Esophagus squamous epithelium (tissue), 5 donors: ENCODE results near the gene MALT1. TPM values are rescaled to one million over a fixed set of nuclear protein-coding genes. Genes with fewer than 3 reads are reported as not detected.

Source experiments
- DNase-seq: peaks from one replicate; lab custom pipeline; 2025; lab: John Stamatoyannopoulos, UW
- H3K27ac ChIP-seq, 4 donors: fragments of 200-600 bp; sonication (generic); one replicate each; pipeline ENCODE4 v1.5.1; 2016 to 2019; ENCODE audit warnings: mild to moderate bottlenecking in 1 of 4
- H3K27me3 ChIP-seq, 4 donors: fragments of 200-600 bp; sonication (generic); 1 replicate in 3 of 4; 2 replicates in 1 of 4; pipeline versions ENCODE4 v1.5.1 to v1.6.0; 2017 to 2021; ENCODE audit warnings: antibody characterized with exemption in 1 of 4
- H3K36me3 ChIP-seq, 3 donors: fragments of 200-600 bp; sonication (generic); one replicate each; pipeline ENCODE4 v1.5.1; 2016 to 2019
- H3K4me1 ChIP-seq, 3 donors: fragments of 200-600 bp; sonication (generic); one replicate each; pipeline ENCODE4 v1.5.1; 2017 to 2019
- H3K4me3 ChIP-seq, 4 donors: fragments of 200-600 bp; sonication (generic); 1 replicate in 3 of 4; 2 replicates in 1 of 4; pipeline ENCODE4 v1.5.1; 2016 to 2019; ENCODE audit warnings: mild to moderate bottlenecking in 2 of 4, moderate library complexity in 1 of 4
- H3K9me3 ChIP-seq, 3 donors: fragments of 200-600 bp; sonication (generic); one replicate each; pipeline ENCODE4 v1.5.1; 2016 to 2019
- POLR2A ChIP-seq, 4 donors: fragments of 450-650 bp; IDR thresholded peaks; one replicate each; pipeline ENCODE4 v1.6.1; 2017; ENCODE audit warnings: antibody characterized with exemption in 4 of 4, mild to moderate bottlenecking in 4 of 4, moderate library complexity in 3 of 4
- WGBS, 2 donors: methylation state at CpG; one replicate each; pipeline ENCODE4 v1.1.5; 2018; 5-methylcytosine and 5-hydroxymethylcytosine counted together
- intact Hi-C: fragments of 100-400 bp; cut with DNase I; formaldehyde crosslinking; loops from one replicate; pipeline ENCODE4 v1.15.0; 2022
- total RNA-seq, 4 donors: library from RNA; depleted of rRNA; stranded (reverse); fragments of >200 nt; gene quantifications; one replicate each; pipeline ENCODE4 v1.1.0, GENCODE V29; 2016
- TF ChIP-seq, protein P1 (sequence below), 6 experiments: fragments of 450-650 bp in 4 of 6; fragments of 200-600 bp in 2 of 6; sonication (generic) in 2 of 6; IDR thresholded peaks; one replicate each; pipeline ENCODE4 v1.5.1; 2016 to 2019; ENCODE audit warnings: antibody characterized with exemption in 6 of 6, mild to moderate bottlenecking in 4 of 6, moderate library complexity in 4 of 6
- donor health status: DM: yes; HTN: yes; CAD: no.

The MALT1 gene, protein sequence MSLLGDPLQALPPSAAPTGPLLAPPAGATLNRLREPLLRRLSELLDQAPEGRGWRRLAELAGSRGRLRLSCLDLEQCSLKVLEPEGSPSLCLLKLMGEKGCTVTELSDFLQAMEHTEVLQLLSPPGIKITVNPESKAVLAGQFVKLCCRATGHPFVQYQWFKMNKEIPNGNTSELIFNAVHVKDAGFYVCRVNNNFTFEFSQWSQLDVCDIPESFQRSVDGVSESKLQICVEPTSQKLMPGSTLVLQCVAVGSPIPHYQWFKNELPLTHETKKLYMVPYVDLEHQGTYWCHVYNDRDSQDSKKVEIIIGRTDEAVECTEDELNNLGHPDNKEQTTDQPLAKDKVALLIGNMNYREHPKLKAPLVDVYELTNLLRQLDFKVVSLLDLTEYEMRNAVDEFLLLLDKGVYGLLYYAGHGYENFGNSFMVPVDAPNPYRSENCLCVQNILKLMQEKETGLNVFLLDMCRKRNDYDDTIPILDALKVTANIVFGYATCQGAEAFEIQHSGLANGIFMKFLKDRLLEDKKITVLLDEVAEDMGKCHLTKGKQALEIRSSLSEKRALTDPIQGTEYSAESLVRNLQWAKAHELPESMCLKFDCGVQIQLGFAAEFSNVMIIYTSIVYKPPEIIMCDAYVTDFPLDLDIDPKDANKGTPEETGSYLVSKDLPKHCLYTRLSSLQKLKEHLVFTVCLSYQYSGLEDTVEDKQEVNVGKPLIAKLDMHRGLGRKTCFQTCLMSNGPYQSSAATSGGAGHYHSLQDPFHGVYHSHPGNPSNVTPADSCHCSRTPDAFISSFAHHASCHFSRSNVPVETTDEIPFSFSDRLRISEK
- 10 to 100 TPM; 25.2 to 48.6 (median 30.7) TPM for total RNA-seq

DNA sequence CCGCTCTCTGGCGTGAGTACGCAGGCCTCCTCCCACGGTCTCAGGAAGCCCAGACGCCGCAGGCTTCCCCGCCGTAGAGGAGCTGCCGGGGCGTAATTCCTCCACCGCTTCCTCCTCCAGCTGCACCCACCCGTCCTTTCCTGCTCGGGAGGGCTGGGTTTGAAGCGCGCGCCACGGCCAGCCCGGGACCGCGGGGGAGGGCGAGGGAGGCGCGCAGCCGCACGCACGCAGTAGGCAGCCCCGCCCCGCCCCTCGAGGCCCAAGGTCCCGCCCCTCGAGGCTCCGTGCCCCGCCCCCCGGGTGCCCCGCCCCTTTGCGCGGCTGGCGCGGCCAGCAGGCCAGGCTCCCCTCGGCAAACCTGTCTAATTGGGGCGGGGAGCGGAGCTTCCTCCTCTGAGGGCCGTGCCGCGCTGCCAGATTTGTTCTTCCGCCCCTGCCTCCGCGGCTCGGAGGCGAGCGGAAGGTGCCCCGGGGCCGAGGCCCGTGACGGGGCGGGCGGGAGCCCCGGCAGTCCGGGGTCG, at the start of gene MALT1:
Gene MALT1, plus strand, starts transcription at position 355 of the 521 bp plus-strand sequence. CDS start 179 bp downstream, outside the sequence.
- TF ChIP-seq, protein P1, sequence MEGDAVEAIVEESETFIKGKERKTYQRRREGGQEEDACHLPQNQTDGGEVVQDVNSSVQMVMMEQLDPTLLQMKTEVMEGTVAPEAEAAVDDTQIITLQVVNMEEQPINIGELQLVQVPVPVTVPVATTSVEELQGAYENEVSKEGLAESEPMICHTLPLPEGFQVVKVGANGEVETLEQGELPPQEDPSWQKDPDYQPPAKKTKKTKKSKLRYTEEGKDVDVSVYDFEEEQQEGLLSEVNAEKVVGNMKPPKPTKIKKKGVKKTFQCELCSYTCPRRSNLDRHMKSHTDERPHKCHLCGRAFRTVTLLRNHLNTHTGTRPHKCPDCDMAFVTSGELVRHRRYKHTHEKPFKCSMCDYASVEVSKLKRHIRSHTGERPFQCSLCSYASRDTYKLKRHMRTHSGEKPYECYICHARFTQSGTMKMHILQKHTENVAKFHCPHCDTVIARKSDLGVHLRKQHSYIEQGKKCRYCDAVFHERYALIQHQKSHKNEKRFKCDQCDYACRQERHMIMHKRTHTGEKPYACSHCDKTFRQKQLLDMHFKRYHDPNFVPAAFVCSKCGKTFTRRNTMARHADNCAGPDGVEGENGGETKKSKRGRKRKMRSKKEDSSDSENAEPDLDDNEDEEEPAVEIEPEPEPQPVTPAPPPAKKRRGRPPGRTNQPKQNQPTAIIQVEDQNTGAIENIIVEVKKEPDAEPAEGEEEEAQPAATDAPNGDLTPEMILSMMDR (IDR thresholded peaks at IDR 0.05), result peak in 1 of 6 experiments; percentile 25
- TF ChIP-seq POLR2A (IDR thresholded peaks at IDR 0.05), result peak in 3 of 4 donors; percentile 93 to 96 (median 93)

DNA sequence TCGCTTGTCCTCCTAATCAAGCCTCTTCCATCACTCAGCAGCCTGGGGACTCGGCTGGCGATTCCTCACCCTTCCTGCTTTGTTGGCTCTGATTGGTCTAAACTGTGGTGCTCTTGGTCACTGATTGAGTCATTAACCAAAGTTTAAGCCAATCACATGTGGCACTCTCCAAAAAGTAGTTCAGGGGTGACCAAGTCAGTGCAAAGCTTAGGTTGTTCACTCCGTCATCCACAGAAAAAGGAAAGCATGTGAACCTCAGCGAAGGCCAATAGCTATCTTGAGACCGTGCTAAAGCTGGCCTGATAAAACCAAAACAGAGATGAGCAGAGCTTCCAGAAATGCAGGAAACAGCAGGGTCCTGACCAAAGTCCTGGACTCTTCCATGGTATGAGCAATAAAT, 47.3 kb upstream of the MALT1 start:
- H3K27ac ChIP-seq, result no peak overlapping the region
- H3K9me3 ChIP-seq, result no peaks in the 10 kb centered on the region
- no peak for DNase-seq
- intact Hi-C loops, result no loop called here
- TF ChIP-seq POLR2A (IDR thresholded peaks at IDR 0.05), result no peak
- TF ChIP-seq, protein P1 (IDR thresholded peaks at IDR 0.05), result no peak
- peaks cover 0 to 4% (median 0%) of the 10 kb centered on the region in 3 donors for H3K4me1 ChIP-seq
- no peaks in the 10 kb centered on the region for H3K27me3 ChIP-seq
- H3K4me3 ChIP-seq, result no peak overlapping the region
- WGBS, 2 donors, result 91 to 93% methylated on average over 6 of the region's 6 CpGs
- H3K36me3 ChIP-seq, result no peaks in the 10 kb centered on the region

More for the DNA sequence above, at the start of gene MALT1:
- WGBS, 2 donors, result no CpG with 5 or more reads among the region's 60 CpGs
- no peaks in the 10 kb centered on the region for H3K9me3 ChIP-seq
- peak; percentile 58 for DNase-seq
- H3K27me3 ChIP-seq, result no peaks in the 10 kb centered on the region
- H3K4me3 ChIP-seq, result peak within 1 kb of the TSS; percentile 70 to 97 (median 90)
- intact Hi-C loops, result no loop called here
- peak within 1 kb of the TSS; percentile 91 to 100 (median 99) for H3K27ac ChIP-seq
- no peaks in the 10 kb centered on the region for H3K36me3 ChIP-seq
- peaks cover 12 to 66% (median 20%) of the 10 kb centered on the region in 3 donors for H3K4me1 ChIP-seq

DNA sequence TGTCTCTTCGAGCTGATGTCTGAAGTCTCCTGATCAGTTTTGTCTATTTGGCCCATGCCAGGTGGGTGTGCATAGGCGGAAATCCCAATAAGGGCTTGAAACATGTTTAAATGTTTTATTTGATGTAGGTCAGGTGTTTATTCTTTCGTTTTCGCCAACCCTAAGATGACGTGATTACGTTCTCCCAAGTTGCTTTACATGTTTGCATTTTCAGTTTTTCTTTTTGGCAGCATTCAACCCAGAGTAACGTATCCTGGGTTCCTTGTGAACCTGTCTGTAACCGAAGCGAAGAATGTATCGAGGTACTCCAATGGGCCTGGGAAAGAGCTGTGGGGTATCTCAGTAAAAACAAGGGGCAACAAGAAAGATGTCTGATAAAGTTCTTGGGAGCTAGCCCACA, 45.4 kb upstream of the MALT1 start:
- H3K4me3 ChIP-seq, result no peak overlapping the region
- no peaks in the 10 kb centered on the region for H3K36me3 ChIP-seq
- no peak overlapping the region for H3K27ac ChIP-seq
- 88 to 91% methylated on average over 8 to 10 of the region's 10 CpGs for WGBS, 2 donors
- no peak for DNase-seq
- peaks cover 0 to 8% (median 0%) of the 10 kb centered on the region in 3 donors for H3K4me1 ChIP-seq
- TF ChIP-seq, protein P1 (IDR thresholded peaks at IDR 0.05), result no peak
- no peak for TF ChIP-seq POLR2A (IDR thresholded peaks at IDR 0.05)
- H3K27me3 ChIP-seq, result no peaks in the 10 kb centered on the region
- H3K9me3 ChIP-seq, result no peaks in the 10 kb centered on the region
- intact Hi-C loops, result no loop called here

DNA sequence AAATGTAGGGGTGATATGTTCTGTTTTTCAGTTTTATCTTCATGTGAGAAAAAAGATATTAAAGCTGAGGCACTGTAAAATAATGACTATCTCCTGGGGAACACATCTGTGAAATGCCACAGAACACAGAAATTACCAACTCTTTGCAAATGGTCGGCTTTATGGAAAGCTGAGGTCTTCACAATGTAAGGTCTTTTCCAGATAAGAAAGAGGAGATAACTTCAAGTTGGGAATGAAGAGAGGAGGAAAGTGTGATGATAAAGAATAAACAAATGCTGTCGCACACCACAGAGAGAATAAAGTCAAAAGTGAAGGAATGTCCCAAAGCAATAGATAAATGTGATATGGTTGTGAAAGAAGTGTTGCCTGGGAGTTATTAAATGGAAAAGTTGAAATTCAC, 41.2 kb upstream of the MALT1 start:
- peaks cover 0 to 32% (median 0%) of the 10 kb centered on the region in 3 donors for H3K4me1 ChIP-seq
- H3K27me3 ChIP-seq, result no peaks in the 10 kb centered on the region
- no peaks in the 10 kb centered on the region for H3K9me3 ChIP-seq
- no peak for DNase-seq
- intact Hi-C loops, result no loop called here
- H3K4me3 ChIP-seq, result no peak overlapping the region
- WGBS, 2 donors, result 96% methylated on average over 2 of the region's 2 CpGs
- no peak overlapping the region for H3K27ac ChIP-seq
- H3K36me3 ChIP-seq, result no peaks in the 10 kb centered on the region
- no peak for TF ChIP-seq POLR2A (IDR thresholded peaks at IDR 0.05)
- TF ChIP-seq, protein P1 (IDR thresholded peaks at IDR 0.05), result no peak
